Measurements from ENCODE around the gene CLPX.

DNA sequence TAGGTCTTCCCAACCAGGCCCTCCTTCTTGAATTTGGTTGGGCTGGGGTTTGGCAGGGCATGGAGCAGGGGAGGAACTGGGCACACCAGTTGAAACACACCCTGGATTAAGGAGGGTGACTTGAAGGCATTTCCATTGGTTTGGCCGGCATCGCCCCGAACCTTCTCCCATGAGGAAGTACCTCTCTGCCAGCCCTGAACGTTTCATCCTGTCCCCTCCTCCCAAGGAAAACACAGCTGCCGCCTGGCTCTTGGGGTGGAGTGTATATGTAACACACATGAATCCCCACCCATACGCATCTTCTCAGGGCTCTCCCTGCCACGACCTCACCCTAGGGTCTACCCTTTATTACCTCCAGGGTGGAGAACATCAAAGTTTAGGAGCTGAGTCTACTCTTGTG lies 84.7 kb downstream of the CLPX start:
- TF ChIP-seq CTCF (IDR thresholded peaks at IDR 0.05): no peak
- TF ChIP-seq POLR2A (IDR thresholded peaks at IDR 0.05): no peak
